SK-N-SH treated with all-trans-retinoic acid at 6 μM for 48 hours (cell line): ENCODE measurements around the gene LEAP2.

Experiments used
- ATAC-seq: fragments of 200-7000 bp; cut with Tn5 transposase; 3 replicates; pipeline ENCODE4 v1.9.1; 2020; ENCODE audit warnings: mild to moderate bottlenecking, moderate library complexity
- ARNTL ChIP-seq: fragments of 450-650 bp; formaldehyde crosslinking; IDR thresholded peaks from 2 replicates; pipeline ENCODE4 v1.5.0; 2020; ENCODE audit warnings: low read depth, mild to moderate bottlenecking, moderate library complexity, borderline replicate concordance
- BACH2 ChIP-seq: fragments of 250-450 bp; sonication (Bioruptor Pico); IDR thresholded peaks from 2 replicates; pipeline ENCODE4 v1.9.0; 2021; ENCODE audit warnings: mild to moderate bottlenecking, borderline replicate concordance
- CSDC2 ChIP-seq: fragments of 250-450 bp; sonication (Bioruptor Pico); IDR thresholded peaks from 2 replicates; pipeline ENCODE4 v1.5.0; 2020; ENCODE audit warnings: mild to moderate bottlenecking, moderate library complexity
- CSRNP3 ChIP-seq: fragments of 250-450 bp; sonication (Bioruptor Pico); IDR thresholded peaks from 2 replicates; pipeline ENCODE4 v1.5.1; 2021; ENCODE audit warnings: mild to moderate bottlenecking, moderate library complexity
- ESRRG ChIP-seq: fragments of 250-450 bp; sonication (Bioruptor Pico); IDR thresholded peaks from 2 replicates; pipeline ENCODE4 v1.6.1; 2021; ENCODE audit warnings: mild to moderate bottlenecking
- GLIS3 ChIP-seq: fragments of 250-450 bp; sonication (Bioruptor Pico); IDR thresholded peaks from 2 replicates; pipeline ENCODE4 v1.5.0; 2020; ENCODE audit warnings: mild to moderate bottlenecking, moderate library complexity
- ISL1 ChIP-seq: fragments of 250-450 bp; sonication (Bioruptor Pico); IDR thresholded peaks from 2 replicates; pipeline ENCODE4 v2.1.2; 2022; ENCODE audit warnings: mild to moderate bottlenecking, moderate library complexity
- OSR1 ChIP-seq: fragments of 250-450 bp; sonication (Bioruptor Pico); IDR thresholded peaks from 2 replicates; pipeline ENCODE4 v1.8.0; 2022; ENCODE audit warnings: moderate library complexity, mild to moderate bottlenecking, inconsistent platforms
- PATZ1 ChIP-seq: fragments of 250-450 bp; sonication (Bioruptor Pico); IDR thresholded peaks from 2 replicates; pipeline ENCODE4 v1.8.0; 2020; ENCODE audit warnings: mild to moderate bottlenecking, moderate library complexity, borderline replicate concordance
- POU6F1 ChIP-seq: fragments of 250-450 bp; sonication (Bioruptor Pico); IDR thresholded peaks from 2 replicates; pipeline ENCODE4 v1.8.0; 2021; ENCODE audit warnings: low read depth, mild to moderate bottlenecking, moderate library complexity, borderline replicate concordance
- PPARA ChIP-seq: fragments of 250-450 bp; sonication (Bioruptor Pico); IDR thresholded peaks from 2 replicates; pipeline ENCODE4 v1.5.0; 2020; ENCODE audit warnings: mild to moderate bottlenecking, borderline replicate concordance
- RARB ChIP-seq: fragments of 250-450 bp; sonication (Bioruptor Pico); IDR thresholded peaks from 2 replicates; pipeline ENCODE4 v1.8.0; 2021; ENCODE audit warnings: mild to moderate bottlenecking, moderate library complexity
- SNAI2 ChIP-seq: fragments of 250-450 bp; sonication (Bioruptor Pico); IDR thresholded peaks from 2 replicates; pipeline ENCODE4 v1.5.0; 2020; ENCODE audit warnings: mild to moderate bottlenecking, moderate library complexity
- TCF4 ChIP-seq: fragments of 250-450 bp; sonication (Bioruptor Pico); IDR thresholded peaks from 2 replicates; pipeline ENCODE4 v1.8.0; 2021; ENCODE audit warnings: mild to moderate bottlenecking, moderate library complexity, borderline replicate concordance
- TOX ChIP-seq: fragments of 250-450 bp; sonication (Bioruptor Pico); IDR thresholded peaks from 2 replicates; pipeline ENCODE4 v1.8.0; 2021; ENCODE audit warnings: mild to moderate bottlenecking, moderate library complexity, borderline replicate concordance
- TSHZ2 ChIP-seq: fragments of 250-450 bp; sonication (Bioruptor Pico); IDR thresholded peaks from 2 replicates; pipeline ENCODE4 v1.5.0; 2020; ENCODE audit warnings: mild to moderate bottlenecking, moderate library complexity
- ZFP3 ChIP-seq: fragments of 250-450 bp; sonication (Bioruptor Pico); IDR thresholded peaks from 2 replicates; pipeline ENCODE4 v1.5.0; 2020; ENCODE audit warnings: mild to moderate bottlenecking, moderate library complexity
- ZFP30 ChIP-seq: fragments of 450-650 bp; formaldehyde crosslinking; IDR thresholded peaks from 2 replicates; pipeline ENCODE4 v1.5.0; 2022; ENCODE audit warnings: mild to moderate bottlenecking, moderate library complexity
- ZNF565 ChIP-seq: fragments of 450-650 bp; formaldehyde crosslinking; conservative IDR thresholded peaks from 2 replicates; pipeline ENCODE4 v1.5.0; 2020; ENCODE audit warnings: low read depth, mild to moderate bottlenecking, moderate library complexity
- ZNF70 ChIP-seq: fragments of 450-650 bp; formaldehyde crosslinking; IDR thresholded peaks from 2 replicates; pipeline ENCODE4 v1.5.0; 2020; ENCODE audit warnings: mild to moderate bottlenecking, moderate library complexity
- ZNF8 ChIP-seq: fragments of 450-650 bp; formaldehyde crosslinking; IDR thresholded peaks from 2 replicates; pipeline ENCODE4 v1.5.0; 2020; ENCODE audit warnings: mild to moderate bottlenecking, moderate library complexity

LEAP2 gene

GRCh38 chr5:132871459-132872284 is 1.8 kb upstream of the LEAP2 start:
- peak; percentile 9; the same call in 2 of the 3 replicates for ATAC-seq
- TF ChIP-seq ARNTL (no peak), ZNF565 (CRISPR knock-in tag) (no peak), TSHZ2 (CRISPR knock-in tag) (no peak), GLIS3 (no peak)

GRCh38 chr5:132872788-132873118 is 715 bp upstream of the LEAP2 start:
- TF ChIP-seq ZFP30 (CRISPR knock-in tag) (no peak), PATZ1 (CRISPR knock-in tag) (no peak), CSRNP3 (CRISPR knock-in tag) (no peak), CSDC2 (CRISPR knock-in tag) (no peak), TOX (CRISPR knock-in tag) (no peak), SNAI2 (CRISPR knock-in tag) (no peak), POU6F1 (CRISPR knock-in tag) (no peak), ZNF8 (CRISPR knock-in tag) (no peak), GLIS3 (no peak)
- ATAC-seq: no peak

GRCh38 chr5:132873930-132874271 is 433 bp downstream of the LEAP2 start:
- no peak for ATAC-seq
- TF ChIP-seq ZFP3 (CRISPR knock-in tag) (no peak), SNAI2 (CRISPR knock-in tag) (no peak), BACH2 (CRISPR knock-in tag) (no peak), RARB (CRISPR knock-in tag) (no peak), ZFP30 (CRISPR knock-in tag) (no peak), CSDC2 (CRISPR knock-in tag) (no peak), TOX (CRISPR knock-in tag) (no peak)

- no peak for TF ChIP-seq ESRRG
- TF ChIP-seq GLIS3: no peak
- TF ChIP-seq PPARA: no peak
- TF ChIP-seq ZNF70 (CRISPR knock-in tag): no peak
- no peak for TF ChIP-seq TCF4 (CRISPR knock-in tag)
- TF ChIP-seq ISL1 (CRISPR knock-in tag): no peak
- no peak for TF ChIP-seq BACH2 (CRISPR knock-in tag)
- TF ChIP-seq CSRNP3 (CRISPR knock-in tag): no peak
- no peak for TF ChIP-seq POU6F1 (CRISPR knock-in tag)
- TF ChIP-seq ZFP3 (CRISPR knock-in tag): no peak
- no peak for TF ChIP-seq OSR1 (CRISPR knock-in tag)
- TF ChIP-seq PATZ1 (CRISPR knock-in tag): no peak
- ATAC-seq: no peak
These were observed 2.7 kb downstream of the LEAP2 start for GRCh38 chr5:132876020-132876759.
